ENCODE results near the gene CTDSP2.
"Not testable (repeated sequence)": the region's sequence is repeated elsewhere in the genome, so short reads cannot be mapped to it uniquely, and the experiment has no call there.

CTDSP2 gene

DNA sequence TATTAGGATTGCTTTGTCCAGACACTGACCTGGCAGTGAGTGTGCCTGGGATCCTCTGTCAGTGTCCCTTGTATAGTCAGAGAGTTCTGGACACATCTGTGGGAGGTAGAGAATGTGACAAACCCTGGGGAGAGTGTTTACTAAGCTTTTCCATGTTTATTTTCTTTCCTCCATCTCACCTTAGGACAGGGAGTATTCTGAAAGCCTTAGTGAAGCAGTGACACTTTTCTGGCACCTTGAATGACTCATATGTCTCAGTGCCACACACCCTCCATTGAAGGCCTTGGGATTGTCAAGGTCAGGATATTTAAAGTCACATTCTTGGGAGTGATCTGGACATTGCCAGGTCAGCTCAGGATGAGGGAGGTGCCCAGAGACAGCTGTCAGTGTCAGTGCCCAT is 34.9 kb upstream of the CTDSP2 start:
- DNase-seq (ENCODE audit: low read depth, low spot score), result no peak

DNA sequence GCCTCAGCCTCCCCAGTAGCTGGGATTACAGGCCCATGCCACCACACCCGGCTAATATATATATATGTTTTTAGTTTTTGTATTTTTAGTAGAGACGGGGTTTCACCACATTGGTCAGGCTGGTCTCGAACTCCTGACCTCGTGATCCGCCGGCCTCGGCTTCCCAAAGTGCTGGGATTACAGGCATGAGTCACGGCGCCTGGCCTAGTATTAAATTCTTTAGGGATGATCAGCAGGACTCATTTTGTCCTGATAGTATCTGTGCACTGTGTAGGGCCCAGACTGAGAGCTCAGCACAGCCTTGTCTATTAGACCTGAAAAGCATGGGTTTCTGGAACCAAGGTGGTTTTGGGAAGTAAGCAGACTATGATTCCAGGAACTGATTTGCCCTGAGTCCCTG is 34.5 kb upstream of the CTDSP2 start:
- DNase-seq (ENCODE audit: low read depth, low spot score), result not testable (repeated sequence)

DNA sequence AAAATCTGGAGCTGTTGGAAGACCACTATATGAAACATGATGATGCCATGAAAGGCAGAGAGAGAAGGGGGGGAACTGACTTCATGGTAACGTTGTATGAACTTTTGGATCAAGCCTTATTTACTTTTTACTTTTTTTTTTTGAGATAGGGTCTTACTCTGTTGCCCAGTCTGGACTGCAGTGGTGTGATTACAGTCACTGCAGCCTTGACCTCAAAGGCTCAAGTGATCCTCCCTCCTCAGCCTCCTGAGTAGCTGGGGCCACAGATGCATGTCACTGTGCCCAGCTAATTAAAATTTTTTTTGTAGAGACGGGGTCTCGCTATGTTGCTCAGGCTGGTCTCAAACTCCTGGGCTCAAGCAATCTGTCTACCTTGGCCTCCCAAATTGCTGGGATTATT is 31.3 kb upstream of the CTDSP2 start:
- no peak for DNase-seq (ENCODE audit: low read depth, low spot score)

DNA sequence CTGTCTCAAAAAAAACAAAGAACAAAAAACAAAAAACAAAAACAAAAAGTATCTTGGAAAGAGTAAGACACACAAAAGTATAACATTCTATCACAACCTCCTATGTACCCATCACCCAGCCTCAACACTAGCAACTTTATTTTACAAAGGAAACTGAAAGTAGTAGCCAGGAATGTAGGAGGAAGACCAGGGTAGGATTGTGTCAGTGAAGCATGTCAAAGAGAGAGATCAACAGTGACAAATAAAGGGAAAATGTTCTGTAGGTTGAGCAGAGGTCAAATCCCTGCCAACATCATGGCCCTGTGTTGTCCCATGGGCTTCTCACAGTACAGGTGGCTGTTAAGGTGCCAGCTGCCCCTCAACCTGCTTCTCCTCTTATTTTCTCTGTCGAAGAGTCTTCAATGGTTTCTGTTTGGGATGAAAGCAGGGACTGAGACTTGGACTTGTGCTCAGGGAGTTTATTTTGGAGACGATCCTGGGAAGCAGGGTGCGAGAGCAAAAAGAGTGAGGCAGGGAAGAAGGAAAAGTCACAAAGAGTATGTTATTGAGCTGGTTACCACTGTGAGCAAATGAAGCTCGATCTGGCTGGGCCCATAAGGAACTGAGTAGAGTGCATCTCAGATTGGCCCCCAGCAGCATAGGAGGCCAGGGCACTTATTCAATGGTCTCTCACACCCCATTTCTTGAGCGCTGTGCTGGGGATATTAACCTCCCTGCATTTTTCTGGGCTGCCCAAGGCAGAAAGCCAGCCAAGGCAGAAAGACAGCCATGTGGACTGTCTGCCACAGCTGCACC is 29.4 kb upstream of the CTDSP2 start:
- DNase-seq (ENCODE audit: low read depth, low spot score), result no peak

DNA sequence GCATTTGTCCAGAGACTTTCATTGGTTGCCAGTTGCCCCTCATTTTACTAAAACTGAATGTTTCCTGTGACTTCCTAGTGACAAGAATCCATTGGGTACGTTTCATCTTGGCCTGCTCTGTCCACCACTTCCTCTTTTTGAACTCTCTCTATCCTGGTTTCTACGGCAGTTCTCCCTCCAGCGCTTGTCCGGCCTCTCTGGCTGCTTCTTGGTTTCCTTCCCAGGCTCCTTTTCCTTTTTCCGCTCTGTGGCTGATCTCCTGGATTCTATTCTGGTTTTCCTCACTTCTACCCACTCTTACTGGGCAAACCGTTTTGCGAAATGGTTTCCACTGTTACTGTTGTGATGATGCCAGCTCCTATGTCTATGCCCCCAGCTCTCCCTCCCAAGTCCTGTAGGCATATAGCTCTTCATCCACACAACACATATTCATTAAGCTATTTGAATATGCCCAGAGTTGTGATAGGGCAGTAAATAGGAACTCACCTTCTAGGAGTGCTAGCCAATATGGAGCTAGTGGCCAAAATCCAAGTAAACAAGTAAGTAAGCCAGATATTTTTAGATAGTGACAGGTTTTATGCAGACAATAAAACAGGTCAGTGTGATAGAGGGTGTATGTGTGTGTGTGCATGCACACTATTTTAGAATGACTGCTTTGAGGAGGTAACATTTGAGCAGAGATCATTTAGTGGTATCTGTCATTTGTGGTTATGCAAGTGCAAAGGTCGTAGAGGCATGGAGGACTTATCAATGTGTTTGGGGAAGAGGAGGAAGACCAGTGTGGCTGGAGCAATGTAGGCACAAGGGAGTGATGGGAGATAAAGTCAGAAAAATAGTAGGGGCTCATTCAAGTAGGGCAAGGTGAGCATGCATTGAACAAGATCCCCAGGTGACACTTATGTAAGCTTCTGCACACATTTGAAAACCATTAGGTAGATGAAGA is 27.9 kb upstream of the CTDSP2 start:
- no peak for DNase-seq (ENCODE audit: low read depth, low spot score)

DNA sequence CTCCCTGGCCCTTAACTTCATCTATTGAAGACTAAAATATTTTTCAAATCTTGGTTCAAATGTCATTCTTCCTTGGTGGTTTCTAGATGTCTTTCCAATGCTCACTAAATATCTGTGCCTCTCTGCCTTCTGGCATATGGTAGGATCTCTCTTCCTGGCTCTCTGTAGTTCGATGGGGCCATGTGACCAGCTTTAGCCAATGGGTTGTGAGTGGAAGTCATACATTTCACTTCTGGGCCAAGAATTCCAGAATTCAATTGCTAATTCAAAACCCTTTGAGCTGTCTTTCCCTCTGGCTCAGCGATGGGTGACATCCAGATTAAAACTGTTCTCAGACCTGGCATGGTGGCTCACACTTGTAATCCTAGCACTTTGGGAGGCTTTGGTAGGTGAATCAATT is 25.8 kb upstream of the CTDSP2 start:
- no peak for DNase-seq (ENCODE audit: low read depth, low spot score)

DNA sequence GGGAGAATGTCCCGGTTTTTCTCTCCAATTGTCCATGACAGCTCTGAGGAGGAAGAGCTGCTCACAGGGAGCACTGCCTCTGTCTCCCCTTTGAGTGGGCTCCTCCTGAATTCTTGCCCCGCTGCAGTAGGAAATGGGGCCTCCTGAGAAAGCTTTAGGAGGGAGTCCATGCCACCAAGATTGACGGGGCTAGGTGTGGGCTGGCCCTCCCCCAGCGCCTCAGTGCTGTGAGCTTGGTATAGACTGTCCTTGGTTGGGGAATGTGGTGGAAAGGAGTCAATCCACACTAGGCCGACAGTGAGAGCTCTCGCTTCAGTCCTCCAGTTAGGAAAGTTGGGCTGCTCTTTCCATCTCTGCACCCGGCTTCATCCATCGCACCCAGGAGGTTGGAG is 23.4 kb upstream of the CTDSP2 start:
- no peak for DNase-seq (ENCODE audit: low read depth, low spot score)

DNA sequence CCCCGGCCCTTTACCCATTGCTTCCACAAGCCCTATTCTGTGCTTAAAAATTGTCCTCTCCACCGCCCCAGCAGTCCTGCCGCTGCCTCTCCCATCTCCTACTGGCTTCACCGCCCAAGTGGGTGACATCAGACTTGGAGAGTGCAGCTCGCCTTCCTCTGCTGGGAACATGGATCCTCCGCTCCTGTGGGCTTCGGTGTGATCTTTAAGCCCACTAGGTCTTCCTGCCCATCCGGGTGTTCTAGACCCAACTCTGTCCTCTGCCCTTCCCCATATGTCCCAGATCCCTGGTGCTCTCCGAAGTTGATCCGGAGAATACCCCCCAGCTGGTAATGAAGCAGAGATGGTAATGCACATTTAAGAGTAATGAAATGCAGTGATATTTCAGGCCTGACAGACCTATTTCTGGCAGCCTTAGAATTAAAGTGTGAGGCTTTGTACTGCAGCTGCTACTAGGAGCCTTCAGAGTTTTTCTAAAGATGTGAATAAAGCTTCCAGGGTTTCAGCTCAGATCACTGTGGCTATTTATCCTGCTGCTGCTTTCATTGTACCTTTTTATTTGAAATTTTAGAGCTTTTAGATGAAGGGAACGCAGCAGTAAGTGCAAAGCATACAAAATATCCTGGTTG is 22.9 kb upstream of the CTDSP2 start:
- DNase-seq (ENCODE audit: low read depth, low spot score), result no peak

DNA sequence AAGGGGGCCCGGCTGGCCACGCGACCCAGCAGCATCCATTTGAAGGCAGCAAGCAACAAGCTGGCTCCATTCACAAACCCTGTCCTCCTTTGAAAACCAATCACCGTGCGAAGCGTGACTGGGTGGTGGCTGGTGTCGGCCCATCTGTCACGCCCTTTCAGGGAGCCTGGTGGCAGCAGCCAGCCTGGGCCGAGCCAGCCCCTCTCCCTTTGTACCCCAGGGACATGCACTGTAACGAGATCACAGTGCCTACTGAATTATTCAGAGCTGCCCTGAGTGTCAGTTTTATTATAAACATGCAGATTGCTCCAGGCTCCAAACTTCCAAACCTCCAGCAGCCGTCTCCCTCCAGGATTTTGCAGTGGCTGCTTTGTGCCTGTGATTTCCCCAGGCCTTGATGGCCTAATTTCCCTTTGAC is 22.3 kb upstream of the CTDSP2 start:
- DNase-seq (ENCODE audit: low read depth, low spot score), result no peak

DNA sequence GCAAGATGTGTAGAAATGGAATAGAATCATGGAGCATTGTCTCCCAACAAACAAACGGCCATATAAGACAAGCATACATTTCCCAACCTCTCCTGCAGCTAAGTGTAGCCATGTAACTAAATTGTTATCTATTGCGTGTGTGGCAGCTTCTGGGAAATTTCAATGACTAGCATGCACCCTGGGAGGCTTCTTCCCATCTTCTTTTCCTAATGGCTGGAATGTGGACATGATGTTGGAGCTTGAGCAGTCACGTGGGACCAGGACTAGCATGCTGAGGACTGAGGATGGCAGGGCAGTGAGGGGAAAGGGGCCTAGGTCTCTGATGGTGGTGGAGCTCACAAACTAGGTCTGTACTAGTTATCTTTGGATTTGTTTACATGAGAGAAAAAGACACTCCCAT is 21.7 kb upstream of the CTDSP2 start:
- no peak for DNase-seq (ENCODE audit: low read depth, low spot score)

DNA sequence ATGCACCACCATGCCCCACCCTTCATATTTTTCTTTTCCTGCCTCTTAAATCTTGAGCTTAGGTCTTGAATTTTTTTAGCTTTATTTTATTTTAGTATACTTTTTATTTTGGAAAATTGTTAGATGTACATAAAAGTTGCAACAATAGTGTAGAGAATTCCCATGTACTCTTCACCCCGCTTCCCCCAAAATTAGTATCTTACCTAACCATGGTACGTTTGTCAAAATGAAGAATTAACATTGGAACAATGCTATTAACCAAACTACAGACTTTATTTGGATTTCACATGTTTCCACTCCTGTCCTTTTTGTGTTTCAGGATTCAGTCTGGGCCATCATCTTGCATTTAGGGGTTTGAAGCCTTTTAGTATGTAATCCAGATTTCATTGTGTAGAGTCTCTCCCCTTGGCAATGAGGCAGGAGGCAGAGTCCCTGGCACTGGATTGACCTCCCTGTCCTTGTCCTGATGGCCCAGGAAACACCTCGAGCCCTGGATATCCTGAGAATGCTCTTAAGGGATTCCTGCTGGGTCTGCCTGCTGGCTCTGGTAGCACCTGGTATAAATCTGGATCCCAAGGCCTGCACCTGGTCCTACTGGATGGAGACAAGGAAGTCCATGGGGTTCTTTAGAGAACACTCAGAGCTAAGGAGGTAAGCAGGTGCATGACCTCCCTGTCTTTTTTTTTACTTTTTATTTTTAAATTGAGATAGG is 19.9 kb upstream of the CTDSP2 start:
- DNase-seq (ENCODE audit: low read depth, low spot score), result no peak

DNA sequence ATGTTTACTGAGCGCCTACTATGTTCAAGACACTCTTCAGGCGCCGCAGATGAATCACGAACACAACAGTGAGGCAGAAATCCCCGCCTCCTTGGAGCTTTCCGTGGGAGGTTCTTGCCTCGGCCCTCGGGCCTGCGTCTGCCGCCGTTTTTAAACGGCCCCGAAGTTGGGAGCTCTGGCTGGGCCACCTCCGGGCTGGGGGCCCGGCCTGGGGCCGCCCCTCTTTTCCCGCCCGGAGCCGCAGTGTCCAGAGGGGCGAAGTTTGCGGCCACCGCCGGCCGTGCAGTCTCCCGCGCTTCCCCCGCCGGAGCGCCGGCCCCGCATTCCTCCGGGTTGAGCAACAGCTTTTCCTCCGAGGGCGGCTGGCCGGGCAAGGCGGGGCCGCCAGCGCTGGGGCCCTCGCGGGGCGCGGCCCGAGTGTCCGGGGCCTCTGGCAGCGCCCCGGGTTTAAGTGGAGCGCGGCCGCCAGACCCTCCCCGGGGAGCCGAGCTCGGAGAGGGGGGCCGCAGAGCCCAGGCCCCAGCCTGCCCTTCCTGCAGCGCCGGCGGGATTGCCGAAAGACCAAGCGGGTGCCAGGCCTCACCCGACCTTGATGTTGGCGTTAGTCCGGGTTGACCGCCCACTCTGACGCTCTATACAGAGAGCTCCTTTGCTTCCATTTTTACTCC is 18.7 kb upstream of the CTDSP2 start:
- peak; percentile 11 for DNase-seq (ENCODE audit: low read depth, low spot score)

DNA sequence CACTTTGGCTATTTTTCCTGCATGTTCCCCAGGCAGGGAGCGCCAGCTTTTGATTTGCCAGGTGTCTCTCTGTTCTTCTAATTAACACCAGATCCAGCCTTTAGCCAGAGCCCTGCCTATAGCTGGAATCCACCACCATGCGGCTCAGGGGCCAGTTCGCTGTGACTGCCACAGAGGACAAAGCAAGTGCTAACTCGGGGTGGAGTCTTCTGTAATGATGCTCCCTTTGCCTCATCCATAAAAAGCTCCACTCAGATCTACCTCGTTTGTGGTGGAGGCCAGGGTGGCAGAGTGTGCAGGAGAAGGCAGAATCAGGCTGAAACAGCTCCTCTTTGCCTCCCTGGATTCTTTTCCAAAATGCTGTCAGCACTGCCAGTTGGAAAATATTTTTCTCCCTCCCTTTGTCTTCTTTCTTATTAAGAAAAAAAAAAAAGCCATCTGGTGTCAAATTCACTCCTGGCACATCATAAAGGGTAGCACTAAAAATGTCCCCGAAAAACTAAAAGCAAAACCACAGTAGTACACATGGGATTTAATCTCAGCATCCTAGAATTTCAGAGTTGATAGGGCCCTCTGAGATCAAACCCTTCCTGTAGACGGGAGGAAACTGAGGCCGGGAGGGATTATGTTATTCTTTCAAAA is 18.0 kb upstream of the CTDSP2 start:
- DNase-seq (ENCODE audit: low read depth, low spot score), result no peak

DNA sequence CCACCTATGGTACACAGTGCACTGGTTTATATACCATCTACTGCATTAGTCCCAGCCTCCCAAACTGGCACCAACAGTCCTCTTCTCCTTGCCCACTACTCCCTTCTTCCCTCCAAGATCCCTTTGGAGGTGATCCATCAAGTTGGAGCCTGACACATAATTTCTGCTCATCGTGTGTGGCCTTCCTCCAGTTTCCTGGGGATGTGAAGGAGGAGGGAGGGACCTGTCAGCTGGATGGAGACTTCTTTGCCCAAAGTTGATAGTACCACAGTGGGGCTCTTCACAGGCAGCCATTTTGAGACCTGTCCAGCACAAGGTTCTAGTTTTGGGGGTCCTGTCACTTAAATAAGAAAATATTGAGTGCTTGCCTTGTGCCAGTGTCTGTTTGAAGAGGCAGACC is 17.1 kb upstream of the CTDSP2 start:
- no peak for DNase-seq (ENCODE audit: low read depth, low spot score)

DNA sequence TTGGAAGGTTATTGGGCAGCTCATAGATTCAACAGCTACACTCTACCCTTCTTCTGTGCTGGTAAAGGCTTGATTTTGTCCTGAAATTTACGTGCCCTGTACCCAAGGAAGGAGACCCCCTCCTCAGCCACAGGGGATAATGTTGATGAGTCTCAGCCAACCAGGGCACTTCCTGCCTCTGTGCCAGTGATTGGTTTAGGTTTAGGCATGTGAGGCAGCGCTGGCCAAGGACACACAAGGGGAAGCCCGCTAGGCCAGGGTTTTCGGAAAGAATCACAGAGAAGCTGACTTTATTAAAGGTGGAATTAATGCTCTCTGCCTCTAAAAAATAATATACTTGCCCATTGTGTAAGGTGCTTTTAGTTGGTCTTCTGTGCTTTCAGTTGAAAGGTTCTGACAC is 15.4 kb upstream of the CTDSP2 start:
- no peak for DNase-seq (ENCODE audit: low read depth, low spot score)

DNA sequence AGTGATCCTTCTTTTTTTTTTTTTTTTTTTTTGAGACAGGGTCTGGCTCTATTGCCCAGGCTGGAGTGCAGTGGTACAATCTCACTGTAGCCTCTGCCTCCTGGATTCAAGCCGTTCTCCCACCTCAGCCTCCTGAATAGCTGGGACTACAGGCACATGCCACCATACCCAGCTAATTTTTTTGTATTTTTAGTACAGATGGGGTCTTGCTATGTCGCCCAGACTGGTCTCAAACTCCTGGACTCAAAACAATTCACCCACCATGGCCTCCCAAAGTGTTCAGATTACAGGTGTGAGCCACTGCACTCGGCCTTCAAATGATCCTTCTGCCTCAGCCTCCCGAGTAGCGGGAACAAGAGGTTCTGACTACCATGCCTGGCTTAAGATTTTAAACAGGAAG is 14.4 kb upstream of the CTDSP2 start:
- DNase-seq (ENCODE audit: low read depth, low spot score), result not testable (repeated sequence)

DNA sequence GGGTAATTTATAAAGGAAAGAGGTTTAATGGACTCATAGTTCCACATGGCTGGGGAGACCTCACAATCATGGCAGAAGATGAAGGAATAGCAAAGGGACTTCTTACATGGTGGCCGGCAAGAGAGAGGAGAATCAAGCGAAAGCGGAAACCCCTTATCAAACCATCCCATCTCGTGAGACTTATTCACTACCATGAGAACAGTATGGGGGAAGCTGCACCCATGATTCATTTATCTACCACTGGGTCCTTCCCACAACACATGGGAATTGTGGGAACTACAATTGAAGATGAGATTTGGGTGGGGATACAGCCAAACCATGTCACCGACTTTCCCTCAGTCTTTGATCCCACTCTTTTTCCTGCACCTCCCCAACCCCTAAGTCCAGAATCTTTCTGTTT is 12.6 kb upstream of the CTDSP2 start:
- no peak for DNase-seq (ENCODE audit: low read depth, low spot score)

DNA sequence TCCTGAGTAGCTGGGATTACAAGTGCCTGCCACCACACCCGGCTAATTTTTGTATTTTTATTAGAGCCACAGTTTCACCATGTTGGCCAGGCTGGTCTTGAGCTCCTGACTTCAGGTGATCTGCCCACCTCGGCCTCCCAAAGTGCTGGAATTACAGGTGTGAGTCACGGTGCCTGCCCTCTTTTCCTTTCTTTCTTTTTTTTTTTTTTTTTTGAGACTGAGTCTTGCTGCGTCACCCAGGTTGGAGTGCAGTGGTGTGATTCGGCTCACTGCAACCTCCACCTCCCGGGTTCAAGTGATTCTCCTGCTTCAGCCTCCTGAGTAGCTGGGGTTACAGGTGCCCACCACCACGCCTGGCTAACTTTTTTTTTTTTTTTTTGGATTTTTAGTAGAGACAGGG is 11.6 kb upstream of the CTDSP2 start:
- DNase-seq (ENCODE audit: low read depth, low spot score), result not testable (repeated sequence)

DNA sequence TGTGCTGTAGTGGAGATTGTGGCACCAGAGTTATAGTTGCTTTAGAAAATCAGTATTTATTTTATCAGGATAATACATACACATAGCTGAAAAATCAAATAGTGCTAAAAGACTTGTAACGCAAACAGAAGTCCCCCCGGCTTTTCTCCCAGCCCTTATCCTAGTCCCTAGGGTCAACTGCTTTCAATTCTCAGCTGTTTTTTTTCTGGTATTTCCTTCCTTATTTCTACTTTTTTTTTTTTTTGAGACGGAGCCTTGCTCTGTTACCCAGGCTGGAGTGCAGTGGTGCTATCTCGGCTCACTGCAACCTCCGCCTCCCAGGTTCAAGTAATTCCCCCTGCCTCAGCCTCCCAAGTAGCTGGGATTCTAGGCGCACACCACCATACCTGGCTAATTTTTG is 8.4 kb upstream of the CTDSP2 start:
- no peak for DNase-seq (ENCODE audit: low read depth, low spot score)

DNA sequence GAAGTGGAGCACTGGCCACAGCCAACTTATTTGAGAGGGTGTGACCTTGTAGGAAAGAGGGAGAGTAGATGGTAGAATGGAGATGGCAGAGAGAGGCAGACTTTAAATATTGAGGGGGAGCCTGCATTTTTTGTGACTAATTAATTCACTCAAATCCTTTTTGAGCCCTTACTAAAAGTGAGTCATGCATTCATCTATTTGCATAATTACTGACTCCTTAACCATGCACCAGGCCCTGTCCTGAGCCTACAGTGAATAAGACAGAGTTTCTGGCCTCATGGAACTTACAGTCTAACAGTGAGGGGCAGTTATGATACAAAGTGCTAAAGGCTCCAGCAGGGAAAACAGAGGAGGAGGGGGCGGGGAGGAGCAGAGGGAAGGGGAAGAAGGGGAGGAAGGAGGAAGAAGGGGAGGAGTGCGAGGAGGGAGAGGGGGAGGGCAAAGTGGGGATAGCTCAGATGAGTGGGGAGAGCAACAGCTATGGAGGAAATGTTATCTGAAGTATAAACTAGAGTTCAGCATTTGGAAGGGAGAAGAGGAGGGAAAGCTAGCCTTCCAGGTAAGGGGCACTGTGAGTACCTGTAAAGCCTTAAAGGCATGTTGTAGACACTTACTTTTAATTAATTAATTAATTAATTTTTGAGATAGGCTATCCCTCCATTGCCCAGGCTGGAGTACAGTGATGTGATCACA is 7.5 kb upstream of the CTDSP2 start:
- DNase-seq (ENCODE audit: low read depth, low spot score), result no peak
